ENCODE measurements around the gene TBC1D2B. TPM values are rescaled to one million over a fixed set of nuclear protein-coding genes. Genes with fewer than 3 reads are reported as not detected.
"Not testable (repeated sequence)": the region's sequence is repeated elsewhere in the genome, so short reads cannot be mapped to it uniquely, and the experiment has no call there.

Gene TBC1D2B
- total RNA-seq, 1 experiment from 2014 or later, result 20.1 TPM

DNA sequence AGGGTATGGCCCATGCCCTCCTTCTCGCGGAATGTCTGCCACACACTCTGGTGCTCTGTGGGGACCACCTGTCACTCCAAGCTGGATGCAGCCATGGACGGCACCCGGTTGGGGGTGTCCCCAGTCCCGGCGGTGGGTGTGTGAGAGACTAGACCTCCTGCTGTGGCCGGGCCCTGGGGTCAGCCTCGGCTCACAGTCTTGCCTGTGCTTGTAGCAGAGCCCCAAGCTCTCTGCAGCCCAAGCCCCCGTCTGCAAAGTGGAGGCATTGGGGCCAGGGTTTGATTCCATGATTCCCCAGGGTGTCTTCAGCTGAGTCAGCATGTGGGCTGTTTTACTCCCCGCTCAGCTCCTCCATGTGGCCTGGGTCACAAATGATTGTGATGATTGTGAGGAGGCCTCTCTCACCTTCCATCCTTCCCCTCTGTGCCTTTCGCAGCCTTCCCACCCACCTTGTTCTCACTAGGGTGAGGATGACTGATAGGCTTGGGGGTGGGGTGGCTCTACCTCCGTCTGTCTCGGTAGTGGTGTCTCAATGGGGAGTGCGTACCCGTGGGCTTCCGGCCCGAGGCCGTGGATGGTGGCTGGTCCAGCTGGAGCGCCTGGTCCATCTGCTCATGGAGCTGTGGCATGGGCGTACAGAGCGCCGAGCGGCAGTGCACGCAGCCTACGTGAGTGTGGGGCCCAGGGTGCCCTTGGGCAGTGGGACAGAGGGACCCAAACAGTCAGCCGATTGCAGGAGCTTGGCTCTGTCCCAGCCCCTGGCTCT, 100.6 kb downstream of the TBC1D2B start:
- not testable (repeated sequence) for H2AFZ ChIP-seq (ENCODE audit: low read length); DNase-seq; H3K9me2 ChIP-seq (replicated peaks; ENCODE audit: insufficient read depth, low read length)

DNA sequence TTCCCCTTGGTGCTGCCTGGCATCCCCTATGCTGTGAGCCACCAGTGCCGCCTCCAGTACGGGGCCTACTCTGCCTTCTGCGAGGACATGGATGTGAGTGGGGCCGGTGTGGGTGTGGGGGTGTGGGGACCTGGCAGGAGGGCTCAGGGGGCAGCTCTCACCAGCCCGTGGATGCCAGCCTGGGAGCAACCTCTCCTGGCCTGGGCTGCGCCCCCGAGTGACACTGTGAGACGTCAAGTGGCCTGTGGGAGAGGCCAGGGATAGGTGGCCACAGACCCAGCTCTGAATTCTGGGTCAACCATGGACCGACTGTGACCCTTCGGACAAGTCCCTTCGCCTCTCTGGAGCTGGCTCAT, 101.4 kb downstream of the TBC1D2B start:
- H3K27me3 ChIP-seq (ENCODE audit: low read length); H3K79me2 ChIP-seq (ENCODE audit: low read length); H3K36me3 ChIP-seq (ENCODE audit: insufficient read depth, low read length); H3K9me3 ChIP-seq (ENCODE audit: low read length); H3K4me2 ChIP-seq (ENCODE audit: low read depth, low read length, poor library complexity, severe bottlenecking); H4K20me1 ChIP-seq (ENCODE audit: insufficient read depth, low read depth, low read length); H2AFZ ChIP-seq (ENCODE audit: low read length); H3K27ac ChIP-seq (ENCODE audit: low read length); H3K9ac ChIP-seq (ENCODE audit: low read length); DNase-seq; H3K4me3 ChIP-seq (ENCODE audit: low read length); H3K9me2 ChIP-seq (replicated peaks; ENCODE audit: insufficient read depth, low read length): not testable (repeated sequence)
- H3K4me1 ChIP-seq (ENCODE audit: low read length), result peaks cover 10% of the 10 kb centered on the region

More for the DNA sequence above, 100.6 kb downstream of the TBC1D2B start:
- H3K79me2 ChIP-seq (ENCODE audit: low read length); H3K36me3 ChIP-seq (ENCODE audit: insufficient read depth, low read length); H3K9me3 ChIP-seq (ENCODE audit: low read length); H3K4me3 ChIP-seq (ENCODE audit: low read length); H3K27me3 ChIP-seq (ENCODE audit: low read length); H3K9ac ChIP-seq (ENCODE audit: low read length); H3K27ac ChIP-seq (ENCODE audit: low read length); H3K4me2 ChIP-seq (ENCODE audit: low read depth, low read length, poor library complexity, severe bottlenecking); H4K20me1 ChIP-seq (ENCODE audit: insufficient read depth, low read depth, low read length): not testable (repeated sequence)
- H3K4me1 ChIP-seq (ENCODE audit: low read length), result peaks cover 10% of the 10 kb centered on the region

DNA sequence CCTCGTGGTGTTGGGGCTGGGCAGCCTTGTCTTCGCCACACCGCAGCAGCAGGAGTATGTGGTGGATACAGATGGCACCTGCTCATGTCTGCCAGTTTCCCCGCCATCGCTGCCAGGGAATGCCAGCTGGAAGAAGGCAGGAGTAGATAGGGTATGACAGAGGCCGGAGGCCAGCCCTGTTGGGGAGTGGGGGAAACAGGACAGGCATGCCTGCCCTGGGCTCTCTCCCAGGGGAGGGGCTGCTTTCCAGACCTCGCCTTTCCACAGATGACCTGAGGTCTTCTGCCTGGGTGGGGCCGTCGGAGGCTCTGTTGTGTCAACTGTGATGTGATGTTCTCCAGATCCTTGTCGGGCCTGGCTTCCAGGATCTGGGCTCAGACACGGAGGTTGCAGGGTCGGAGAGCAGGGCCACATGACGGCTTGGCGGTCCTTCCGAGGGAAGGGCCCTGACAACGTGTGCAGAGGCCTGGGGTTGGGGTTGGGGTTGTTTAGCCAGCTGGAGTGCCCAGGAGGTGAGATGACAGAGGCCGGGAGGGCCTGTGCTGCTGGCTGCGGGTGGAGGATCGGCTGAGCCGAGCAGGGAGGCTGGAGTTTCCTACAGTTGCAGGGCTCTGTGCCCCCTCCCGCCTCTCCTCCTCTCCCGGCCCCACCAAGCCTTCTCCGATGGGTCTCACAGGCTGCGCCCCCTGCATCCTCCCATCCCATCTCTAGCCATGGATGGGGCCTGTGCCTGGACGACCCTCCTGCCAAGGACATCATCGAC, 102.0 kb downstream of the TBC1D2B start:
- no peak overlapping the region for H3K27ac ChIP-seq (ENCODE audit: low read length)
- no peaks in the 10 kb centered on the region for H3K79me2 ChIP-seq (ENCODE audit: low read length)
- no peaks in the 10 kb centered on the region for H3K9me3 ChIP-seq (ENCODE audit: low read length)
- H2AFZ ChIP-seq (ENCODE audit: low read length), result no peak overlapping the region
- H3K36me3 ChIP-seq (ENCODE audit: insufficient read depth, low read length), result no peaks in the 10 kb centered on the region
- no peaks in the 10 kb centered on the region for H3K9me2 ChIP-seq (replicated peaks; ENCODE audit: insufficient read depth, low read length)
- H3K4me3 ChIP-seq (ENCODE audit: low read length), result no peak overlapping the region
- H3K27me3 ChIP-seq (ENCODE audit: low read length), result no peaks in the 10 kb centered on the region
- H4K20me1 ChIP-seq (ENCODE audit: insufficient read depth, low read depth, low read length), result no peaks in the 10 kb centered on the region
- H3K4me1 ChIP-seq (ENCODE audit: low read length), result peaks cover 10% of the 10 kb centered on the region
- DNase-seq, result no peak
- H3K9ac ChIP-seq (ENCODE audit: low read length), result no peak overlapping the region
- H3K4me2 ChIP-seq (ENCODE audit: low read depth, low read length, poor library complexity, severe bottlenecking), result no peak overlapping the region

DNA sequence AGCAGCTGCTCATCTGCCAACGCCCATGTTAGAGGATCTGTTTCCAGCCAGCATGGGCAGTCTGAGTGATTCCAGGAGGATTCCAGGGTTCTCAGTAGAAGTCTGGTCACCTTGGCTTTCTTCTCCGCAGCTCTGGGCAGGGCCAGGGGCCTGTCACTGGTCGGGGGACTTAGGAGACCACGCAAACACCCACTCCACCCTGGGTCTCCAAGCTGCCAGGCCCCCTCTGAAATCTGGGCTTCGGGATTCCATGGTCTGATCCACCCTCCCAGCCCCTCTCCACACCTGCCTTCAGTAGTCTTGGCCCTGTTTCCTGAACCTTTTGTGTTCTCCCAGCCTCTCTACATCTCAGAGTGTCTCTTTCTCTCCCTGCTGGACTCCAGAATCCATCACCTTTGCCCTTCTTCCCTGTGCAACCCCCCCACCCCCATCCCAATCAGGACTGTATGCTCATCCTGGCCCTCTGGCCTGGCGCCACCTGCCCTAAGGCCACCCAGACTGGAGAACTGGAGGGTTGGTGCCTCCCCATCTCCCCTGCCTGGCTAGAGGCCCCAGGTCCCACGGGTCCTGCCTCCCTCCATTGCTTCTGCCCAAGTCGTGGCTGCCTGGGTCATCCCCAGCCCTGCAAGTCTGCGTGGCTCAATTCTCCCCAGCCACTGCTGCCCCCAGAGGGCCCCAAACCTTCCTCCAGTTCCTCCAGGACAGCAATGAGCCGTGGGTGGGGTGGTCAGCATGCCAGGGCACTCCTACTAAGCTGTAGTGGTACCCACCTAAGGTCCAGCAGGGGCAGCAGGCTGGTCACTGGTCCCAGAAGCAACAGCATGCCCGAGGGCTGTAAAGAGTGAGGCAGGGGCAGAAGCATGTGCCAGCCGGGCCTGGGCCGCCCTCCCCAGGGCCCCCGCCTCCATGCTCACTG, 102.8 kb downstream of the TBC1D2B start:
- H3K27ac ChIP-seq (ENCODE audit: low read length), result no peak overlapping the region

DNA sequence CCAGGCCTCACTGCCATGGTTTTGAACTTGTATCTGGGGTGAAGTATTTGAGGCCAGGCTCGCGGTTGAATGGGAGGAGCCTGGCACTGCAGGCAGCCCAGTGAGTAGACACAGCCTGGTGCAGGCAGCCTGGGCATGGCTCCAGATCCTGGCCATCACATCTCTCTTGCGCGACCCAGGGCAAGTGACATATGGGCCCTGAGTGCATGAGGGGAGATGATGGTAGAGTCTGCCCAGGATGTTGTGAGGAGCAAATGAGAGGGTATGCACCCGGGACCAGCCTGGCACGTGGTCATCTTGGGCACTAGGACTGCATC, 103.5 kb downstream of the TBC1D2B start:
- Histone ChIP-seq H3K27me3 (ENCODE audit: low read length) (no peaks in the 10 kb centered on the region), H3K4me1 (ENCODE audit: low read length) (peaks cover 8% of the 10 kb centered on the region), H3K36me3 (ENCODE audit: insufficient read depth, low read length) (no peaks in the 10 kb centered on the region), H2AFZ (ENCODE audit: low read length) (no peak overlapping the region), H3K4me2 (ENCODE audit: low read depth, low read length, poor library complexity, severe bottlenecking) (no peak overlapping the region), H3K27ac (ENCODE audit: low read length) (no peak overlapping the region), H3K9me2 (replicated peaks; ENCODE audit: insufficient read depth, low read length) (no peaks in the 10 kb centered on the region), H3K9me3 (ENCODE audit: low read length) (no peaks in the 10 kb centered on the region), H3K79me2 (ENCODE audit: low read length) (no peaks in the 10 kb centered on the region), H3K9ac (ENCODE audit: low read length) (no peak overlapping the region), H3K4me3 (ENCODE audit: low read length) (no peak overlapping the region), H4K20me1 (ENCODE audit: insufficient read depth, low read depth, low read length) (no peaks in the 10 kb centered on the region)
- DNase-seq, result no peak

More for the DNA sequence above, 102.8 kb downstream of the TBC1D2B start:
- Histone ChIP-seq H3K4me2 (ENCODE audit: low read depth, low read length, poor library complexity, severe bottlenecking) (no peak overlapping the region), H4K20me1 (ENCODE audit: insufficient read depth, low read depth, low read length) (no peaks in the 10 kb centered on the region), H3K9ac (ENCODE audit: low read length) (no peak overlapping the region), H2AFZ (ENCODE audit: low read length) (no peak overlapping the region), H3K79me2 (ENCODE audit: low read length) (no peaks in the 10 kb centered on the region), H3K4me1 (ENCODE audit: low read length) (peaks cover 10% of the 10 kb centered on the region), H3K9me2 (replicated peaks; ENCODE audit: insufficient read depth, low read length) (no peaks in the 10 kb centered on the region), H3K4me3 (ENCODE audit: low read length) (no peak overlapping the region), H3K9me3 (ENCODE audit: low read length) (no peaks in the 10 kb centered on the region), H3K27me3 (ENCODE audit: low read length) (no peaks in the 10 kb centered on the region), H3K36me3 (ENCODE audit: insufficient read depth, low read length) (no peaks in the 10 kb centered on the region)
- no peak for DNase-seq

DNA sequence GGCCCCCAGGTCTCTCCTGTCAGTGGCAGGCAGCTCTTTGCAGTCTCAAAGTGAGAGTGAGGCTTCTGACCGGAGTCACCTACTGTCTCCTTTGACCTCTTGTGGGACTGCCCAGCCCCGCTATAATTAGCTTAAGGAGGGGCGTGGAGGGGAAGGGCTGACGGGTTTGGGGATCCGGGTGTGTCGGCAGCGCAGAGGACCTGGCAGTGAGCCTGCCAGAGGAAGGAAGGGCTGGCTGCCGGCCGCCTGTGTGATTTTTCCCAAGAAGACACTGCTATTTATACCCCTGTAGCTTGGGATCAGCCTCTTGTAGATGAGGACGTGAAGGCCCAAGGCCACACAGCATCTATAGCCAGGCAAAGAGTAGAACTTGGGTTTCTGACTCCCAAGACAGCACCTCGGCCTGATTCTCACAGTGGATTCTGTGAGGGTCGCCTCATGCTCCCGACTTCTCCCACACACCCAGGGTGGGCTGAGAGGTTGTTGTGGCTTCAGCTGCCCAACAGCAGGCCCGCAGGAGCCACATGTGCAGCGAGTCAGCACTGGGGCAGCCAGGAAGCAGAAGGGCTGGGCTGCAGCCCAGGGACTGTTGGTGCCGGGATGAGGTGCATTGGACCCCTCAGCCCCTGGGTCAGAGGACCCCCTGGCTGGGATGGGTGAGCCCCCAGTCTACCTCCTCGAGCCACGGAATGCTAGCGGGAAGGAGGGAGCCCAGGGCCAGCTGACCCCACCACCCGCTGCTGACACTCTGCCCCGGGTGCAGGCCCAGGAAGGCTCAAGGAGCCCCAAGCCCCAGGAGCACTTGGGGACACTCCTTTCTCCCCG, 104.0 kb downstream of the TBC1D2B start:
- not testable (repeated sequence) for DNase-seq

DNA sequence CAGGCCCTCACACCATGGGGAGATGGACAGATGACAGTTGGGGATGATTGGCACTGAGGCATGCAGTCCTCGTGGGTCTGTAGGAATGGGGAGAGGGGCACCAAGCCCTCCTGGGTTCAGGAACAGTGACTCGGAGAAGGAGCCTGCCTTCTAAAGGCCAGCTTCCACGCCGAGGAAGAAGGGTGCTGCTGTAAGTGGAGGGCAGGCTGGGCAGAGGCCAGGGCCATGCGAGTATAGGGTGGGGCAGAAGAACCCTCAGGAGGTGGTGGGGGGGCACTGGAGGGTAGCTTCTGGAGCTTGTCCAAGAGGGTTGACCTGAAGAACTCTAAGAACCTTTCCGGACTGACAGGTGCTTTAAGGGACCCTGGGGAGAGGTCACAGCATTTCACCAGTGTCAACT, 104.8 kb downstream of the TBC1D2B start:
- not testable (repeated sequence) for DNase-seq; H4K20me1 ChIP-seq (ENCODE audit: insufficient read depth, low read depth, low read length); H3K27me3 ChIP-seq (ENCODE audit: low read length); H2AFZ ChIP-seq (ENCODE audit: low read length); H3K4me1 ChIP-seq (ENCODE audit: low read length); H3K27ac ChIP-seq (ENCODE audit: low read length); H3K9ac ChIP-seq (ENCODE audit: low read length); H3K36me3 ChIP-seq (ENCODE audit: insufficient read depth, low read length); H3K79me2 ChIP-seq (ENCODE audit: low read length); H3K4me3 ChIP-seq (ENCODE audit: low read length); H3K4me2 ChIP-seq (ENCODE audit: low read depth, low read length, poor library complexity, severe bottlenecking); H3K9me3 ChIP-seq (ENCODE audit: low read length); H3K9me2 ChIP-seq (replicated peaks; ENCODE audit: insufficient read depth, low read length)

More for the DNA sequence above, 104.0 kb downstream of the TBC1D2B start:
- H3K4me3 ChIP-seq (ENCODE audit: low read length); H4K20me1 ChIP-seq (ENCODE audit: insufficient read depth, low read depth, low read length); H3K27me3 ChIP-seq (ENCODE audit: low read length); H3K9ac ChIP-seq (ENCODE audit: low read length); H3K9me3 ChIP-seq (ENCODE audit: low read length); H3K9me2 ChIP-seq (replicated peaks; ENCODE audit: insufficient read depth, low read length); H3K4me2 ChIP-seq (ENCODE audit: low read depth, low read length, poor library complexity, severe bottlenecking); H3K27ac ChIP-seq (ENCODE audit: low read length); H3K36me3 ChIP-seq (ENCODE audit: insufficient read depth, low read length); H3K79me2 ChIP-seq (ENCODE audit: low read length); H2AFZ ChIP-seq (ENCODE audit: low read length); H3K4me1 ChIP-seq (ENCODE audit: low read length): not testable (repeated sequence)
